SK-N-SH treated with all-trans-retinoic acid at 6 μM for 48 hours (cell line): ENCODE measurements around the gene MYL12B.

Experiments
- ARNTL ChIP-seq: fragments of 450-650 bp; formaldehyde crosslinking; IDR thresholded peaks from 2 replicates; pipeline ENCODE4 v1.5.0; 2020; ENCODE audit warnings: low read depth, mild to moderate bottlenecking, moderate library complexity, borderline replicate concordance
- CREB5 ChIP-seq: fragments of 250-450 bp; sonication (Bioruptor Pico); IDR thresholded peaks from 2 replicates; pipeline ENCODE4 v1.5.1; 2020; ENCODE audit warnings: low read depth, mild to moderate bottlenecking, moderate library complexity
- CSRNP3 ChIP-seq: fragments of 250-450 bp; sonication (Bioruptor Pico); IDR thresholded peaks from 2 replicates; pipeline ENCODE4 v1.5.1; 2021; ENCODE audit warnings: mild to moderate bottlenecking, moderate library complexity
- OSR1 ChIP-seq: fragments of 250-450 bp; sonication (Bioruptor Pico); IDR thresholded peaks from 2 replicates; pipeline ENCODE4 v1.8.0; 2022; ENCODE audit warnings: moderate library complexity, mild to moderate bottlenecking, inconsistent platforms
- RARB ChIP-seq: fragments of 250-450 bp; sonication (Bioruptor Pico); IDR thresholded peaks from 2 replicates; pipeline ENCODE4 v1.8.0; 2021; ENCODE audit warnings: mild to moderate bottlenecking, moderate library complexity
- TOX ChIP-seq: fragments of 250-450 bp; sonication (Bioruptor Pico); IDR thresholded peaks from 2 replicates; pipeline ENCODE4 v1.8.0; 2021; ENCODE audit warnings: mild to moderate bottlenecking, moderate library complexity, borderline replicate concordance
- TF ChIP-seq, protein P1 (sequence below): fragments of 250-450 bp; sonication (Bioruptor Pico); IDR thresholded peaks from 2 replicates; pipeline ENCODE4 v1.8.0; 2020; ENCODE audit warnings: mild to moderate bottlenecking, moderate library complexity, borderline replicate concordance
- TF ChIP-seq, protein P2 (sequence below): fragments of 250-450 bp; sonication (Bioruptor Pico); IDR thresholded peaks from 2 replicates; pipeline ENCODE4 v1.8.0; 2021; ENCODE audit warnings: low read depth, mild to moderate bottlenecking, moderate library complexity, borderline replicate concordance

GRCh38 chr18:3238742-3239141, 23.2 kb upstream of the MYL12B start:
- TF ChIP-seq CREB5 = no peak
- TF ChIP-seq OSR1 (CRISPR knock-in tag) = no peak
- no peak for TF ChIP-seq RARB (CRISPR knock-in tag)
- TF ChIP-seq, protein P1, sequence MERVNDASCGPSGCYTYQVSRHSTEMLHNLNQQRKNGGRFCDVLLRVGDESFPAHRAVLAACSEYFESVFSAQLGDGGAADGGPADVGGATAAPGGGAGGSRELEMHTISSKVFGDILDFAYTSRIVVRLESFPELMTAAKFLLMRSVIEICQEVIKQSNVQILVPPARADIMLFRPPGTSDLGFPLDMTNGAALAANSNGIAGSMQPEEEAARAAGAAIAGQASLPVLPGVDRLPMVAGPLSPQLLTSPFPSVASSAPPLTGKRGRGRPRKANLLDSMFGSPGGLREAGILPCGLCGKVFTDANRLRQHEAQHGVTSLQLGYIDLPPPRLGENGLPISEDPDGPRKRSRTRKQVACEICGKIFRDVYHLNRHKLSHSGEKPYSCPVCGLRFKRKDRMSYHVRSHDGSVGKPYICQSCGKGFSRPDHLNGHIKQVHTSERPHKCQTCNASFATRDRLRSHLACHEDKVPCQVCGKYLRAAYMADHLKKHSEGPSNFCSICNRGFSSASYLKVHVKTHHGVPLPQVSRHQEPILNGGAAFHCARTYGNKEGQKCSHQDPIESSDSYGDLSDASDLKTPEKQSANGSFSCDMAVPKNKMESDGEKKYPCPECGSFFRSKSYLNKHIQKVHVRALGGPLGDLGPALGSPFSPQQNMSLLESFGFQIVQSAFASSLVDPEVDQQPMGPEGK (CRISPR knock-in tag) = no peak
- no peak for TF ChIP-seq CSRNP3 (CRISPR knock-in tag)
- TF ChIP-seq TOX (CRISPR knock-in tag) = no peak
- TF ChIP-seq ARNTL (CRISPR knock-in tag) = no peak
- TF ChIP-seq, protein P2, sequence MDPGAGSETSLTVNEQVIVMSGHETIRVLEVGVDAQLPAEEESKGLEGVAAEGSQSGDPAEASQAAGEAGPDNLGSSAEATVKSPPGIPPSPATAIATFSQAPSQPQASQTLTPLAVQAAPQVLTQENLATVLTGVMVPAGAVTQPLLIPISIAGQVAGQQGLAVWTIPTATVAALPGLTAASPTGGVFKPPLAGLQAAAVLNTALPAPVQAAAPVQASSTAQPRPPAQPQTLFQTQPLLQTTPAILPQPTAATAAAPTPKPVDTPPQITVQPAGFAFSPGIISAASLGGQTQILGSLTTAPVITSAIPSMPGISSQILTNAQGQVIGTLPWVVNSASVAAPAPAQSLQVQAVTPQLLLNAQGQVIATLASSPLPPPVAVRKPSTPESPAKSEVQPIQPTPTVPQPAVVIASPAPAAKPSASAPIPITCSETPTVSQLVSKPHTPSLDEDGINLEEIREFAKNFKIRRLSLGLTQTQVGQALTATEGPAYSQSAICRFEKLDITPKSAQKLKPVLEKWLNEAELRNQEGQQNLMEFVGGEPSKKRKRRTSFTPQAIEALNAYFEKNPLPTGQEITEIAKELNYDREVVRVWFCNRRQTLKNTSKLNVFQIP (CRISPR knock-in tag) = no peak
